Stomach smooth muscle (tissue), 2 donors: ENCODE results near the gene CACNA1A.
A peak's percentile ranks its signal among the peaks of the same experiment; 100 is the strongest.
"Not testable (repeated sequence)": the region's sequence is repeated elsewhere in the genome, so short reads cannot be mapped to it uniquely, and the experiment has no call there.

Experiments
- H3K27ac ChIP-seq: one replicate; pipeline ENCODE4 v1.7.0; 2013; ENCODE audit warnings: mild to moderate bottlenecking, low read length, inconsistent platforms
- H3K27me3 ChIP-seq, 2 donors: one replicate each; pipeline ENCODE4 v1.7.0; 2013; ENCODE audit warnings: low read length in 2 of 2; ENCODE audit not compliant: insufficient read depth in 2 of 2, control insufficient read depth in 1 of 2
- H3K36me3 ChIP-seq, 2 donors: one replicate each; pipeline ENCODE4 v1.7.0; 2013; ENCODE audit warnings: low read length in 2 of 2; ENCODE audit not compliant: control insufficient read depth in 2 of 2, insufficient read depth in 2 of 2
- H3K4me1 ChIP-seq: one replicate; pipeline ENCODE4 v1.7.0; 2013; ENCODE audit warnings: low read length; ENCODE audit not compliant: control insufficient read depth, insufficient read depth
- H3K4me3 ChIP-seq, 2 donors: one replicate each; pipeline ENCODE4 v1.7.0; 2013; ENCODE audit warnings: low read length in 2 of 2
- H3K9ac ChIP-seq, 2 donors: one replicate each; pipeline ENCODE4 v1.7.0; 2013; ENCODE audit warnings: low read length in 2 of 2, mild to moderate bottlenecking in 1 of 2
- H3K9me3 ChIP-seq, 2 donors: one replicate each; pipeline ENCODE4 v1.7.0; 2013; ENCODE audit warnings: low read length in 2 of 2; ENCODE audit not compliant: control insufficient read depth in 2 of 2
- donor health status: healthy.
- donor health status: Pancreatic carcinoma.

Gene CACNA1A

DNA sequence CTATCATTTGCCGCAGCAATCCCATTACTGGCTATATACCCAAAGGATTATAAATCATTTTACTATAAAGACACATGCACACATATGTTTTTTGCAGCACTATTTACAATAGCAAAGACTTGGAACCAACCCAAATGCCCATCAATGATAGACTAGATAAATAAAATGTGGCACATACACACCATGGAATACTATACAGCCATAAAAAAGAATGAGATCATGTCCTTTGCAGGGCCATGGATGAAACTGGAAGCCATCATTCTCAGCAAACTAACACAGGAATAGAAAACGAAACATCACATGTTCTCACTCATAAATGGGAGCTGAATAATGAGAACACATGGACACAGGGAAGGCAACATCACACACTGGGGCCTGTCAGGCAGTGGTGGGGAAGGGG, 23.4 kb upstream of the CACNA1A start:
- not testable (repeated sequence) for H3K9me3 ChIP-seq, H3K9ac ChIP-seq, H3K27ac ChIP-seq, H3K36me3 ChIP-seq, H3K4me1 ChIP-seq, H3K4me3 ChIP-seq, H3K27me3 ChIP-seq

DNA sequence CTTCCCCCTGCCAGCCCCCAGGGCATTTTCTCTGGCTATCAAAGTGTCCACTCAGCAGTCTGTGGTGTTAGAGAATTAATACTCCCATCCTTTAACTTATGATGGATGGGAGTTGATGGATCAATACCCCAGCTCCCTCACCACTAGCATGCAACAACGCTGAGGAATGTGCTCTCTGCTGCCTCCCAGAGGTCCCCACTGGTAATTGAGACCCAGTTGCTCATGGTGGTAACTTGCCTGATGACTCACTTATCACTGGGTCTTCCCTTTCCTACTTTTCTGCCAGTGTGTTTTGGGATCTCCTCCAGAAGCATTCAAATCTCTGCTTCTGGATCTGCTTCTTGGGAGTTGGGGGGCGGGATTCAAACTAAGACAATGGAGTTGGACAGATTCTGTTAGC, 20.3 kb upstream of the CACNA1A start:
- Histone ChIP-seq H3K9me3 (peaks cover 0 to 3% of the 10 kb centered on the region in 2 donors), H3K27ac (no peak overlapping the region), H3K9ac (no peak overlapping the region), H3K36me3 (no peaks in the 10 kb centered on the region), H3K27me3 (peaks cover 2 to 5% of the 10 kb centered on the region in 2 donors), H3K4me1 (no peaks in the 10 kb centered on the region), H3K4me3 (no peak overlapping the region)

DNA sequence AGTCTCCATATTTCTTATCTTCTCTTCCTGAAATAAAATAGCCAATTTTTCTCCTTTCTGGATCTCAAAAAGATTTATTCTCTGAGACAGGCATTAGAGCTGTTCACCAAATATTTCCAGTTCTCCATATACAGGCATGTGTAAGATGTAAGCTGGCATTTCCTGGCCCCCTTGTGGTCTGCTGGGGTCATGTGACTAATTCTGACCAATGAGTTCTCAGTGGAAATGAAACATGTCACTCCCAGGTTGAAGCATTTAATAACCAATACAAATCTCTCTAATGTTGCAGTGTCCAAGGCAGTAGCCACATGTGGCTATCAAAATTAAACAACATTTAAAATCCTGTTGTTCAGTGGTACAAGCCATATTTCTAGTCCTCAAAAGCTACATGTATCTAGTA, 14.8 kb upstream of the CACNA1A start:
- H3K36me3 ChIP-seq: no peaks in the 10 kb centered on the region
- peaks cover 2 to 3% of the 10 kb centered on the region in 2 donors for H3K27me3 ChIP-seq
- H3K9ac ChIP-seq: no peak overlapping the region
- H3K4me3 ChIP-seq: no peak overlapping the region
- H3K27ac ChIP-seq: no peak overlapping the region
- no peaks in the 10 kb centered on the region for H3K4me1 ChIP-seq
- H3K9me3 ChIP-seq: peaks cover 3 to 10% of the 10 kb centered on the region in 2 donors

DNA sequence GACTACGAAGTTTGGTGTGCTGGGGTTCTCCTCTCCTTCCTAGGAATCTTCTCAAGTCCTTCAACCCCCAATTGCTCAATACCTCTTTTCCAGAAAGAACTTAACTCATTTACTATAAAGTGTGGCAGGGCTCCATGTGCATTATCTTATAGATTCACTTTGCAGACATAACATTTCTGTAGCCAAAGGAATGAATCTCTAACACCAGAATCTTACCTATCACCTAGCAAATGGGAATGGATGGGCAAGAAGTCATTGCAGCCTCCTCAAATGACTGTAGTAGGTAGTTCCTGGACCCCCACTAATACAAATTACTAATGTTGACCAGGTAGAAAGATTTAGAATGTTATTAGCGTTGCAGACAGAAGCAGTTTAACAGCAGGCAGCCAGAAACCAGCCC, 5.7 kb upstream of the CACNA1A start:
- Histone ChIP-seq H3K4me1 (no peaks in the 10 kb centered on the region), H3K27me3 (peaks cover 19 to 22% of the 10 kb centered on the region in 2 donors), H3K27ac (no peak overlapping the region), H3K36me3 (no peaks in the 10 kb centered on the region), H3K4me3 (no peak overlapping the region), H3K9ac (no peak overlapping the region), H3K9me3 (peaks cover 0 to 2% of the 10 kb centered on the region in 2 donors)

DNA sequence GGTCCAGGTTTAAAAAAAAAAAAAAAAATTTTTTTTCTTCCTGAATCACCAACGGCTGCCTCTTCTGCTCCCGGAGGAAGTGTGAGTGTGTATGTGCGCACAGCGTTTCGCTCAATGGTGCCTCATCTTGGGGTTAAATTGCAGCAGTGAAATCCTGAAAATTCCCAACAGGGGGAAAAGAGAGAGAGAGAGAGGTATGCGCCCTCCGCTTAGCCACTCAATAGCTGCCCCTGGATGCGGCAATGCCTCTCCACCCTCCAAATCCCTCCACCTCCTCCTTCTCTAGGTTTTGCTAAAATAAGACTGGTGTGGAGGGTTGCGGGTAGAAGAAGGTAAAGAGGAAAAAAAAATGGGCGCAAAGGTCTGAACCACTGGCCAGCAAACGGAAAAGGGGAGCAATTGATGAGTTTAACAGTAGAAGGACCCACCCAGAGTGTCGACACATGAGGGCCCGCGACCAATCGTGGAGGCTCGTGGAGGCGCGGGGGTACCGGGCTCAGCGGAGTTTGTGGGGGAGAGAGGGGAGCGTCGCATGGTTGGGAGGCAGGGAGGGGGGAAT, 853 bp upstream of the CACNA1A start:
- H3K27me3 ChIP-seq: peaks cover 40 to 42% of the 10 kb centered on the region in 2 donors
- H3K4me1 ChIP-seq: peaks cover 3% of the 10 kb centered on the region
- no peaks in the 10 kb centered on the region for H3K9me3 ChIP-seq
- no peak overlapping the region for H3K4me3 ChIP-seq
- H3K9ac ChIP-seq: no peak overlapping the region
- no peak overlapping the region for H3K27ac ChIP-seq
- H3K36me3 ChIP-seq: no peaks in the 10 kb centered on the region

DNA sequence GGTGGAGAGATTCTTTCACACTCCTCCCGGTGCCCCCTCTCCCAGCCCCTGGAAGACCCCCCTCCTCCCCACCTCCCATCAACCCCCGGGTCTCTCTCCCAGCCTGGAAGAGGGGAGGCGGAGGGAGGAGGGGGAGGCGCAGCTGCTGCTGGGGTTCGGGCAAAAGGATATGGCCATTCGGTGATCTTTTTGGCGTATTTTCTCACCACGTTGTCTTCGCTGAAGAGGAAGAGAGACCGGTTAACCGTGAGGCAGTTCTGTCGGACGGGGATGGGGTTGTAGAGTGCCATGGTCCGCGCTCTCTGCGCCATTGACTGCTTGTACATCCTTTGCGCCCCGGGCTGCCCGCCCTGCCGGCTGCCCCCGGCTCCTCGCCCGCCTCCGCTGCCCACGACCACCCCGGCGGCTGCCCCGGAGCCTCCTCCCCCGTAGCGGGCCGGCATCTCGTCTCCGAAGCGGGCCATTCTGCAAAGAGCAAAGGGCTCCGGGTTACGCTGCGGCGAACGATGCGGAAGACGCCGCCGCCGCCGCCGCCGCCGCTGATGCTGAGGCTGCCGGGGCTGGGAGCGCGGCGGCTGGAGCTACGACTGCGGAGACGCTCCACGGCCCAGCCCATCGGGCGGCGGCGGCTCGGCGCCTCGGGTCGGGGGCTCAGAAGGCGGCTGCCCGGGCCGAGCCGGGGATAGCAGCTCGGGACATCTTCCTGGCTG, 363 bp downstream of the CACNA1A start:
- Histone ChIP-seq H3K4me3 (peak overlapping the region in 1 of 2 donors; percentile 22), H3K9me3 (no peaks in the 10 kb centered on the region), H3K4me1 (peaks cover 3% of the 10 kb centered on the region), H3K9ac (no peak overlapping the region), H3K36me3 (no peaks in the 10 kb centered on the region), H3K27ac (no peak overlapping the region), H3K27me3 (peaks cover 40 to 42% of the 10 kb centered on the region in 2 donors)

DNA sequence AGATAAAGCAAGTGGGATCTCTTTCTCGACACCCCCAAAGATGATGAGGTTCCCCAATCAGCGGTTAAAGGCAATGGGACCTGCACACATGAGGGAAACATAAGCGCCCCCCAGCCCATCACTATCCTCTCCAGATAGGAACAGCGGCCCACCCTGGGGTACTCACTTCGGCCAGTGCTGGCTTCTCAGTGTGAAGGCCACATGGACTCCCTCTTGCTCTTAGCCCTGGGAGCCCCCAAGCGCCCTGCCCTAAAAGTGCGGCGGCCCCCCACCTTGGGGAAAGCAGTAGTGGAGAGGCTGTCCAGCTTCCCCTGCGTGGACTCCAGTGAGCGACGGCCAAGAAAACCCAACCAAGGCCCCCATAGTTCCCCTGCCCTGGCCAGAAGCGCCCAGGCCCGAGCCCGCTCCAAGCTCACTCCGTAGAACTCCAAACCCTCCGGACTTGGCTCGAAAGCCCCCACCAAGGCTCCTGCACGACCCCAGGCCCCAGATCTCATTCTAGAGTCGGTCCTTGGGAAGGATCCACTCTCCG, 1.0 kb downstream of the CACNA1A start:
- Histone ChIP-seq H3K4me3 (no peak overlapping the region), H3K9me3 (no peaks in the 10 kb centered on the region), H3K36me3 (no peaks in the 10 kb centered on the region), H3K4me1 (peaks cover 3% of the 10 kb centered on the region), H3K9ac (no peak overlapping the region), H3K27me3 (peaks cover 40 to 41% of the 10 kb centered on the region in 2 donors), H3K27ac (no peak overlapping the region)

DNA sequence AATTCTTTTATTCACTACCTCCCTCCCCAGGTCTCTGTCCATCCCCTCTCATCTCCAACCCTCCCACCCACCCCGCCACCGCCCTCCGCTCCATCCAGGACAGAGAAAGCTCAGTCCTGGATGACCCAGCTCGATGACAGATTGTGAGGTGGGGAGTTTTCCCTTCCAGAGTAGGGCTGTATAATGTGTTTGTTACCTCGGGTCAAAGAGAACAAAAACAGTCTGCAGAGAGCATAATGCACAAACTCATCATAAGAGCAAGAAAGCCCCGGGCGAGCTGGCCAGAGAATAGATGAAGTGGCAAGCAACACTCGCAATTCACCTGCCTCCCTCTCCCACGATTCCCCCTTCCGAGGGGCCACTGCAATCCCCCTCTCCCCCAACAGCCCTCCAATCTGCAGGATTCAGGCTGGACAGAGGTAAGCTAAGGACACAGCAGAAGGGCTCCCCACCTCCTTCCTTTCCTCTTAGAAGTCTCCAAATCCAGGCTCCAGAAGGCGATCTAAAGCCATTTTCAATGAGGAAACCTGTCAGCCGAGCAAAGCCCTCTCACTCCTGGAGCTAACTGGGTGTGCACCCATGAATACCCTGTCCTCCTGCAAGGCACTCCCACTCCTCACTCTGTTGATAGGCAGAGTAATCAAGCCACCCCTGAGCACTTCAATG, 2.6 kb downstream of the CACNA1A start:
- Histone ChIP-seq H3K27me3 (peaks cover 38% of the 10 kb centered on the region in 2 donors), H3K9ac (no peak overlapping the region), H3K9me3 (no peaks in the 10 kb centered on the region), H3K27ac (no peak overlapping the region), H3K36me3 (no peaks in the 10 kb centered on the region), H3K4me1 (peaks cover 3% of the 10 kb centered on the region), H3K4me3 (no peak overlapping the region)

DNA sequence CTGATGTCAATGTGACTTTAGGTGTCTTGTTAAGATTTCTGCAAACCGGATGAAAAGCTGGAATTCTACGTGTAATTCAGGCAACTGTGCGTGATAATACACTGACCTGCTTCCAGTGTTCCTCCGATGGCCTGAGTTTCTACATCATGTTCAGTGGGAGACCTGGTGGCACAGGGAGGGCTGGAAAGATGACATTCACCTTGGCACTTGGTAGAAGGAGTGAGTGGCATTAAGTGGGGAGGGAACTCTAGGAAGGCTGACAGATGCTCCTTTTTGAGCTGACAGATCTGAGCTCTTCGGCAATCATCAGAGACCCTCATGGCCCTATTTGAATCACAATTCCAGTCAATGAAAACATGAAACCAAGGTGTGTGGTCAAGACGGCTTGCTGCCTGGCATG, 4.0 kb downstream of the CACNA1A start:
- Histone ChIP-seq H3K4me1 (peaks cover 3% of the 10 kb centered on the region), H3K36me3 (no peaks in the 10 kb centered on the region)

DNA sequence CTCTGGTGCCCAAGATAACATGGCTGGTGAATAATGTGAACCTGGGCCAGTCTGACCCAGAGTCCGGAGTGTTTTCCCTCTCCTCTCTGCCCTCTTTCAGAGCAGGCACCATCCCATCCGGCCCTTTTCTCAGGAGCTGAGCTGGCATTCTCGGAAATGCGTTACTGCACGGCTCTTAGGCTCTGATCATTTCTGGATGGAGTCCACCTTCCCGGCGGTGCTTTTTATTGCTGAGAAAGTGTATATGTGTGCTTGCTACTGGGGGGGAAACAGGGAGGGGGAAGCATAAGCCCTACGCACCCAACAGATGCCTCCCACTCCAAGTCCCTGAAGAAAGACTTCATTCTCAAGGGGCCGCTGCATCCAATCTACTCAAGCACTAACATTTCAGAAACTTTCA, 6.6 kb downstream of the CACNA1A start:
- no peaks in the 10 kb centered on the region for H3K4me1 ChIP-seq

More for the DNA sequence above, 4.0 kb downstream of the CACNA1A start:
- H3K27ac ChIP-seq: no peak overlapping the region
- H3K4me3 ChIP-seq: no peak overlapping the region
- peaks cover 23 to 26% of the 10 kb centered on the region in 2 donors for H3K27me3 ChIP-seq
- H3K9ac ChIP-seq: no peak overlapping the region
- no peaks in the 10 kb centered on the region for H3K9me3 ChIP-seq

More for the DNA sequence above, 6.6 kb downstream of the CACNA1A start:
- no peak overlapping the region for H3K27ac ChIP-seq
- peaks cover 6 to 16% of the 10 kb centered on the region in 2 donors for H3K27me3 ChIP-seq
- no peaks in the 10 kb centered on the region for H3K36me3 ChIP-seq
- no peaks in the 10 kb centered on the region for H3K9me3 ChIP-seq
- H3K9ac ChIP-seq: no peak overlapping the region
- no peak overlapping the region for H3K4me3 ChIP-seq
